Endothelial cell of umbilical vein (primary cell): Measurements from ENCODE around the gene HUNK. TPM values are rescaled to one million over a fixed set of nuclear protein-coding genes. Genes with fewer than 3 reads are reported as not detected.

Experiments
- BruUV-seq: library from RNA; stranded (reverse); fragments of 400-500 nt; replicated peaks from 2 replicates; lab custom pipeline; 2021; lab: Mats Ljungman, UMichigan
- CTCF ChIA-PET: fragments of 300-600, 350-600 bp; sonication (Branson Sonifier 250); formaldehyde crosslinking; loops from one replicate; lab custom pipeline; 2021; ENCODE audit warnings: antibody characterized with exemption, inconsistent platforms; lab: Charles Lee
- POLR2A ChIA-PET: fragments of 300-600, 350-600 bp; sonication (Branson Sonifier 250); formaldehyde crosslinking; loops from one replicate; lab custom pipeline; 2021; ENCODE audit warnings: antibody characterized with exemption, inconsistent platforms; lab: Charles Lee
- DNase-seq: peaks from one replicate; pipeline ENCODE4 v3.0.0-alpha.2; 2011; ENCODE audit warnings: low read depth, low spot score
- FAIRE-seq: peaks from 2 replicates; lab custom pipeline; 2011; peaks lifted over from hg19 to GRCh38; lab: Jason Lieb, UNC
- H2AFZ ChIP-seq: 2 replicates; pipeline ENCODE4 v1.6.0; 2012; ENCODE audit warnings: low read depth, low read length, control low read depth, inconsistent platforms
- H3K27ac ChIP-seq: 2 replicates; pipeline ENCODE4 v1.5.1; 2011; ENCODE audit warnings: low read depth, mild to moderate bottlenecking, control low read depth, low read length, moderate library complexity; ENCODE audit not compliant: insufficient read depth
- H3K27me3 ChIP-seq, 2 experiments: 2 replicates each; pipeline versions ENCODE4 v1.6.0 to v1.6.1; 2011; ENCODE audit warnings: low read length in 2 of 2, mixed read lengths in 1 of 2; ENCODE audit not compliant: control insufficient read depth in 2 of 2, insufficient read depth in 2 of 2
- H3K36me3 ChIP-seq, 2 experiments: 2 replicates in 1 of 2; 3 replicates in 1 of 2; pipeline ENCODE4 v1.5.1; 2011; ENCODE audit warnings: low read length in 2 of 2, mild to moderate bottlenecking in 1 of 2, moderate library complexity in 1 of 2; ENCODE audit not compliant: control insufficient read depth in 2 of 2, insufficient read depth in 2 of 2; ENCODE audit errors: extremely low read depth in 1 of 2
- H3K4me1 ChIP-seq: 3 replicates; pipeline ENCODE4 v1.5.1; 2011; ENCODE audit warnings: mild to moderate bottlenecking, low read length; ENCODE audit not compliant: control insufficient read depth, insufficient read depth; ENCODE audit errors: extremely low read depth
- H3K4me2 ChIP-seq: 2 replicates; pipeline ENCODE4 v1.6.1; 2011; ENCODE audit warnings: low read length, control low read depth, mixed read lengths; ENCODE audit not compliant: insufficient read depth
- H3K4me3 ChIP-seq, 3 experiments: fragments of 200-600 bp in 1 of 3; sonication (generic), shearing (Covaris generic) in 1 of 3; replicated peaks in 1 of 3; 2 replicates each; pipeline ENCODE4 v1.5.1; 2011 to 2016; ENCODE audit warnings: control low read depth in 3 of 3, low read length in 3 of 3, mild to moderate bottlenecking in 2 of 3, inconsistent platforms in 1 of 3, low read depth in 1 of 3, moderate library complexity in 1 of 3; ENCODE audit not compliant: insufficient read depth in 1 of 3
- H3K79me2 ChIP-seq: 2 replicates; pipeline ENCODE4 v1.6.0; 2012; ENCODE audit warnings: low read length, inconsistent platforms; ENCODE audit not compliant: control insufficient read depth, insufficient read depth
- H3K9ac ChIP-seq: replicated peaks from 2 replicates; pipeline ENCODE3; 2011; ENCODE audit warnings: low read length, control low read depth; ENCODE audit not compliant: insufficient read depth; ENCODE audit errors: extremely low read depth
- H3K9me1 ChIP-seq: replicated peaks from 3 replicates; pipeline ENCODE4 v1.6.0; 2011; ENCODE audit warnings: mild to moderate bottlenecking, low read length; ENCODE audit not compliant: control insufficient read depth, insufficient read depth; ENCODE audit errors: extremely low read depth
- H3K9me3 ChIP-seq: replicated peaks from 2 replicates; pipeline ENCODE4 v1.5.1; 2012; ENCODE audit warnings: low read length, inconsistent platforms; ENCODE audit not compliant: control insufficient read depth, insufficient read depth
- H4K20me1 ChIP-seq: replicated peaks from 2 replicates; pipeline ENCODE3; 2011; ENCODE audit warnings: mild to moderate bottlenecking, low read length; ENCODE audit not compliant: control insufficient read depth, insufficient read depth; ENCODE audit errors: extremely low read depth
- EZH2 ChIP-seq: IDR thresholded peaks from 2 replicates; pipeline ENCODE4 v1.6.1; 2012; ENCODE audit warnings: borderline replicate concordance, low read depth, mild to moderate bottlenecking, moderate library complexity, low read length, inconsistent platforms; ENCODE audit not compliant: severe bottlenecking
- FOS ChIP-seq: IDR thresholded peaks from 2 replicates; pipeline ENCODE4 v1.6.1; 2011; ENCODE audit warnings: mild to moderate bottlenecking, low read length, moderate library complexity, borderline replicate concordance; ENCODE audit not compliant: insufficient read depth
- GATA2 ChIP-seq: IDR thresholded peaks from 2 replicates; pipeline ENCODE4 v1.7.0; 2011; ENCODE audit warnings: low read depth, mild to moderate bottlenecking, moderate library complexity, mixed read lengths, low read length; ENCODE audit not compliant: insufficient read length, insufficient read depth
- JUN ChIP-seq: IDR thresholded peaks from 2 replicates; pipeline ENCODE4 v1.6.1; 2011; ENCODE audit warnings: borderline replicate concordance, low read depth; ENCODE audit not compliant: insufficient read length, insufficient read depth
- MYC ChIP-seq: IDR thresholded peaks from one replicate; pipeline ENCODE4 v1.6.1; 2011; ENCODE audit warnings: mild to moderate bottlenecking, low read depth, low read length
- POLR2A ChIP-seq: IDR thresholded peaks from 2 replicates; pipeline ENCODE4 v1.6.1; 2012; ENCODE audit warnings: low read depth, mild to moderate bottlenecking, control low read depth, low read length
- POLR2AphosphoS5 ChIP-seq: IDR thresholded peaks from 2 replicates; pipeline ENCODE4 v1.6.1; 2012; ENCODE audit warnings: low read depth, mild to moderate bottlenecking, control low read depth, low read length, moderate library complexity; ENCODE audit not compliant: insufficient read depth
- dilution Hi-C: fragments of 300-500 bp; cut with MboI; formaldehyde crosslinking; loops from one replicate; pipeline ENCODE4 v1.15.0; 2019; ENCODE audit warnings: low sequenced_read_pairs; ENCODE audit not compliant: extremely low pct_ligation_motif_present
- intact Hi-C: fragments of 100-400 bp; cut with micrococcal nuclease; formaldehyde crosslinking; loops from one replicate; pipeline ENCODE4 v1.10.0; 2022
- polyA plus RNA-seq, 4 experiments: library from polyadenylated mRNA; depleted of rRNA in 3 of 4; stranded (reverse) in 3 of 4; unstranded in 1 of 4; fragments of >200 nt; gene quantifications; 2 replicates each; pipeline versions ENCODE4 v1.2.1 to v1.2.3, GENCODE V29; 2011 to 2012; ENCODE audit warnings: missing spikeins in 1 of 4
- total RNA-seq: library from RNA; stranded (reverse); gene quantifications from 2 replicates; pipeline ENCODE4 v1.2.3, GENCODE V29; 2021
- TF ChIP-seq, protein P1 (sequence below): IDR thresholded peaks from 2 replicates; pipeline ENCODE4 v1.6.1; 2011; ENCODE audit not compliant: insufficient read depth, insufficient read length
- TF ChIP-seq, protein P2 (sequence below), 2 donors: IDR thresholded peaks; 1 replicate in 1 of 2; 2 replicates in 1 of 2; pipeline ENCODE4 v1.5.1; 2011; ENCODE audit warnings: low read length in 2 of 2, mild to moderate bottlenecking in 2 of 2, moderate library complexity in 2 of 2, control low read depth in 1 of 2, inconsistent platforms in 1 of 2, low read depth in 1 of 2; ENCODE audit not compliant: insufficient read depth in 1 of 2; ENCODE audit errors: extremely low read depth in 1 of 2

The HUNK gene
- total and polyA plus RNA-seq, 2 donors (not counting 3 experiments of a cell fraction or from before 2014, with no cell fraction given), result not detected

DNA sequence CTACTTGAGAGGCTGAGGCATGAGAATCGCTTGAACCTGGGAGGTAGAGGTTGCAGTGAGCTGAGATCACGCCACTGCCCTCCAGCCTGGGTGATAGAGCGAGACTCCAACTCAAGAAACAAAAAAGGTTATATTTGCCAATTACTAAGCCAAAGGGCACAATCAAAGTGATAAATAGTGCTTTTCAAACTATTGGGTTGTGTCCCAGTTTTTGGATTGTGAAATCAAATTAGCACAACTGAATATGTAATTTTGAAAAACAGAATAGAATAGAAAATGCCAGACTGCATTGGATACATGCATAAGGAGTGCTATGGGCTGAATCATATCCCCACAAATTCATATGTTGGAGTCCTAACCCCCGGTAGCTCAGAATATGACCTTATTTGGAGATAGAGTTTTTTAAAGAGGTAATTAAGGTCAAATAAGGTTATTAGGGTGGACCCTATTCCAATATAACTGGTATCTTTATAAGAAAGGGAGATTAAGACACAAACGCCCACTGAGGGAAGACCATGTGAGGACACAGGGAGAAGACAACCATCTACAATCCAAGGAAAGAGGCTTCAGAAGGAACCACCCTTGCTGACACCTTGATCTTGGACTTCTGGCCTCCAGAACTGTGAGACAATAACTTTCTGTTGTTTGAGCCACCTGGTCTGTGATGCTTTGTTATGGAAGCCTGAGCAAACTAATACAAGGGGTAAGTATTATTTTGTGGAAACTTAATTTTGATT, 42.9 kb upstream of the HUNK start:
- ChIA-PET POLR2A (no interaction called here), CTCF (no interaction called here)
- Histone ChIP-seq H3K9me1 (no peaks in the 10 kb centered on the region), H3K27ac (no peak overlapping the region), H3K4me3 (no peak overlapping the region), H3K9me3 (no peaks in the 10 kb centered on the region), H2AFZ (no peak overlapping the region), H3K27me3 (no peaks in the 10 kb centered on the region), H3K4me2 (no peak overlapping the region), H3K9ac (no peak overlapping the region), H3K4me1 (no peaks in the 10 kb centered on the region), H3K79me2 (no peaks in the 10 kb centered on the region), H3K36me3 (no peaks in the 10 kb centered on the region), H4K20me1 (no peaks in the 10 kb centered on the region)
- FAIRE-seq (no peak), DNase-seq (no peak)
- TF ChIP-seq, protein P1, sequence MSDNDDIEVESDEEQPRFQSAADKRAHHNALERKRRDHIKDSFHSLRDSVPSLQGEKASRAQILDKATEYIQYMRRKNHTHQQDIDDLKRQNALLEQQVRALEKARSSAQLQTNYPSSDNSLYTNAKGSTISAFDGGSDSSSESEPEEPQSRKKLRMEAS, result no peak
- TF ChIP-seq JUN (no peak), FOS (no peak), POLR2AphosphoS5 (no peak), GATA2 (no peak)
- BruUV-seq, result no TSS peak
- intact Hi-C loops (no loop called here), dilution Hi-C loops (no loop called here)

DNA sequence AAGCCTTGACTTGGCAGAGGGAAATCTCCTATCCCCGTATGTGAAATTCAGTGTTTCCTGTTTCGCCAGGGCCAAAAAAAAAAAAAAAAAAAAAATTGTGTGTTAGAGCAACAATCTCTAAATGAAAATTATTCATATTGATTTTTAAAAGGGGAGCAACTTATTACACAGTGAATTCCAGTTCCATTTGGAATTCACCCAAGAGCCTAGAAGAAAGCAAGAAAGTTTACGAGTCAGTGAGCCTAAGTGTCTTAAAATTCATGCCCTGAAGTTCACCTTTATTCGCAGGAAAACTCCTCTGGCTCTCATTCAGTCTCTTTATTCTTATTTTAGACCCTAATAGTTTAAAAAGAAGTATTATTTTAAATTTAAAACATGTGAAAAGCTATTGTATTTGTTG, 42.1 kb upstream of the HUNK start:
- no peaks in the 10 kb centered on the region for H3K4me1 ChIP-seq
- no peak overlapping the region for H3K4me3 ChIP-seq
- no peak for DNase-seq
- no peak overlapping the region for H3K4me2 ChIP-seq
- no TSS peak for BruUV-seq
- H3K9me1 ChIP-seq, result no peaks in the 10 kb centered on the region
- no peak overlapping the region for H3K9ac ChIP-seq
- H3K36me3 ChIP-seq, result no peaks in the 10 kb centered on the region
- no peak overlapping the region for H3K27ac ChIP-seq
- dilution Hi-C loops, result no loop called here
- no peaks in the 10 kb centered on the region for H3K79me2 ChIP-seq
- H2AFZ ChIP-seq, result no peak overlapping the region
- H4K20me1 ChIP-seq, result no peaks in the 10 kb centered on the region
- CTCF ChIA-PET, result no interaction called here
- FAIRE-seq, result no peak
- H3K27me3 ChIP-seq, result no peaks in the 10 kb centered on the region
- TF ChIP-seq GATA2, result no peak
- TF ChIP-seq EZH2, result no peak
- TF ChIP-seq POLR2AphosphoS5, result no peak
- TF ChIP-seq, protein P2, sequence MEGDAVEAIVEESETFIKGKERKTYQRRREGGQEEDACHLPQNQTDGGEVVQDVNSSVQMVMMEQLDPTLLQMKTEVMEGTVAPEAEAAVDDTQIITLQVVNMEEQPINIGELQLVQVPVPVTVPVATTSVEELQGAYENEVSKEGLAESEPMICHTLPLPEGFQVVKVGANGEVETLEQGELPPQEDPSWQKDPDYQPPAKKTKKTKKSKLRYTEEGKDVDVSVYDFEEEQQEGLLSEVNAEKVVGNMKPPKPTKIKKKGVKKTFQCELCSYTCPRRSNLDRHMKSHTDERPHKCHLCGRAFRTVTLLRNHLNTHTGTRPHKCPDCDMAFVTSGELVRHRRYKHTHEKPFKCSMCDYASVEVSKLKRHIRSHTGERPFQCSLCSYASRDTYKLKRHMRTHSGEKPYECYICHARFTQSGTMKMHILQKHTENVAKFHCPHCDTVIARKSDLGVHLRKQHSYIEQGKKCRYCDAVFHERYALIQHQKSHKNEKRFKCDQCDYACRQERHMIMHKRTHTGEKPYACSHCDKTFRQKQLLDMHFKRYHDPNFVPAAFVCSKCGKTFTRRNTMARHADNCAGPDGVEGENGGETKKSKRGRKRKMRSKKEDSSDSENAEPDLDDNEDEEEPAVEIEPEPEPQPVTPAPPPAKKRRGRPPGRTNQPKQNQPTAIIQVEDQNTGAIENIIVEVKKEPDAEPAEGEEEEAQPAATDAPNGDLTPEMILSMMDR (IDR thresholded peaks at IDR 0.05; ENCODE audit: extremely low read depth in 1 of 2, insufficient read depth in 1 of 2, low read depth in 1 of 2, low read length in 2 of 2), result no peak
- TF ChIP-seq, protein P1, result no peak
- no peak for TF ChIP-seq MYC
- TF ChIP-seq FOS, result no peak
- no peak for TF ChIP-seq JUN
- TF ChIP-seq POLR2A, result no peak
- POLR2A ChIA-PET, result no interaction called here
- intact Hi-C loops, result no loop called here
- no peaks in the 10 kb centered on the region for H3K9me3 ChIP-seq
